Cardiac muscle cell (in vitro differentiated cells and primary cell): Measurements from ENCODE around the gene DLGAP1. TPM values are rescaled to one million over a fixed set of nuclear protein-coding genes. Genes with fewer than 3 reads are reported as not detected.

Source experiments
- DNase-seq, 2 donors: peaks; one replicate each; pipeline versions ENCODE4 v3.0.0 to v3.0.0-alpha.2; 2010 to 2017; ENCODE audit warnings: low read depth in 1 of 2, low spot score in 1 of 2
- H3K27ac ChIP-seq: fragments of 200-600 bp; sonication (generic); 2 replicates; pipeline ENCODE4 v1.5.1; 2016
- H3K27me3 ChIP-seq: fragments of 200-600 bp; sonication (generic); 2 replicates; pipeline ENCODE4 v1.6.0; 2016; ENCODE audit warnings: control low read depth
- H3K36me3 ChIP-seq: fragments of 200-600 bp; sonication (generic); 2 replicates; pipeline ENCODE4 v1.5.1; 2016; ENCODE audit warnings: control low read depth
- H3K4me1 ChIP-seq: fragments of 200-600 bp; sonication (generic); 2 replicates; pipeline ENCODE4 v1.8.1; 2017; ENCODE audit warnings: low read depth, mild to moderate bottlenecking, mixed run types
- H3K4me3 ChIP-seq: fragments of 200-600 bp; sonication (generic); 2 replicates; pipeline ENCODE4 v1.5.1; 2016; ENCODE audit warnings: mild to moderate bottlenecking
- H3K9me3 ChIP-seq: fragments of 200-600 bp; sonication (generic); 2 replicates; pipeline ENCODE4 v1.5.1; 2017; ENCODE audit warnings: low read depth, mild to moderate bottlenecking, control low read depth
- CTCF ChIP-seq: IDR thresholded peaks from 2 replicates; pipeline ENCODE4 v1.5.1; 2012; ENCODE audit warnings: low read depth, mild to moderate bottlenecking, low read length
- polyA plus RNA-seq: library from polyadenylated mRNA; unstranded; fragments of >200 nt; fragmentation: Nextera tagmentation; extraction: Ambion mirVana; gene quantifications from 2 replicates; pipeline ENCODE4 v1.2.1, GENCODE V29; 2016
- total RNA-seq: library from RNA; depleted of rRNA; stranded (reverse); fragments of >200 nt; gene quantifications from 2 replicates; pipeline ENCODE4 v1.2.3, GENCODE V29; 2016

DLGAP1 gene
- total and polyA plus RNA-seq, 2 experiments from 2014 or later, result 2.5 to 7.9 TPM

GRCh38 chr18:3529601-3530000 is 925.5 kb downstream of the DLGAP1 start:
- peak in 1 of 2 donors; percentile 42 for DNase-seq
- TF ChIP-seq CTCF, result no peak
- H3K4me1 ChIP-seq, result peaks cover 17% of the 10 kb centered on the region
- no peaks in the 10 kb centered on the region for H3K9me3 ChIP-seq
- no peaks in the 10 kb centered on the region for H3K27me3 ChIP-seq
- no peak overlapping the region for H3K4me3 ChIP-seq
- H3K36me3 ChIP-seq, result no peaks in the 10 kb centered on the region
- no peak overlapping the region for H3K27ac ChIP-seq

- H3K4me1 ChIP-seq, result peaks cover 17% of the 10 kb centered on the region
- no peaks in the 10 kb centered on the region for H3K27me3 ChIP-seq
- H3K9me3 ChIP-seq, result no peaks in the 10 kb centered on the region
- DNase-seq, result no peak
- no peak overlapping the region for H3K4me3 ChIP-seq
- no peak overlapping the region for H3K27ac ChIP-seq
- H3K36me3 ChIP-seq, result no peaks in the 10 kb centered on the region
- TF ChIP-seq CTCF, result no peak
These were observed 926.0 kb downstream of the DLGAP1 start for GRCh38 chr18:3529077-3529476.

DNA sequence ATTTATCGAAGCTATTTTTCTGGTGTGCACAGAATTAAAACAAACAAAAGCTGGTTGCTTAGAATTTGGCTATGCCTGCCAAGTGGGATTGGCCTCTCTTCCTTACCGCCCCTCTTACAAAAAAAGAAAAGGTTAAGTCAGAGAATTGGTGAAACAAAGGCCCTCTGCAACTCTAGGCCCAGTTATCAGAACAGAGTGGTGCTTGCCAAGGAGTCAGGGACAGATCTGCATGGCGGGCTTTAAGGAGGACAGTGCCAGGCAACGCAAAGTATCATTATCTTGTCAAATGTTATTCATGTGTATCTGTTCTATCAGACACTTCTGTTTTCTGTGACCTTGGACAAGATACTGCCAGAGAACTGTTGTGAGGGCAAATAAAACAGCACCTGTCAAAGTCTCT is 926.9 kb downstream of the DLGAP1 start:
- Histone ChIP-seq H3K27ac (no peak overlapping the region), H3K36me3 (no peaks in the 10 kb centered on the region), H3K4me3 (no peak overlapping the region), H3K4me1 (peaks cover 17% of the 10 kb centered on the region), H3K27me3 (no peaks in the 10 kb centered on the region), H3K9me3 (no peaks in the 10 kb centered on the region)
- TF ChIP-seq CTCF, result no peak
- no peak for DNase-seq

GRCh38 chr18:3526421-3527354 is 928.4 kb downstream of the DLGAP1 start:
- no peak overlapping the region for H3K4me3 ChIP-seq
- no peak for TF ChIP-seq CTCF
- peaks cover 17% of the 10 kb centered on the region for H3K4me1 ChIP-seq
- peak overlapping the region; percentile 65 for H3K27ac ChIP-seq
- peak; percentile 52 to 79 for DNase-seq
- H3K36me3 ChIP-seq, result no peaks in the 10 kb centered on the region
- no peaks in the 10 kb centered on the region for H3K9me3 ChIP-seq
- H3K27me3 ChIP-seq, result no peaks in the 10 kb centered on the region

DNA sequence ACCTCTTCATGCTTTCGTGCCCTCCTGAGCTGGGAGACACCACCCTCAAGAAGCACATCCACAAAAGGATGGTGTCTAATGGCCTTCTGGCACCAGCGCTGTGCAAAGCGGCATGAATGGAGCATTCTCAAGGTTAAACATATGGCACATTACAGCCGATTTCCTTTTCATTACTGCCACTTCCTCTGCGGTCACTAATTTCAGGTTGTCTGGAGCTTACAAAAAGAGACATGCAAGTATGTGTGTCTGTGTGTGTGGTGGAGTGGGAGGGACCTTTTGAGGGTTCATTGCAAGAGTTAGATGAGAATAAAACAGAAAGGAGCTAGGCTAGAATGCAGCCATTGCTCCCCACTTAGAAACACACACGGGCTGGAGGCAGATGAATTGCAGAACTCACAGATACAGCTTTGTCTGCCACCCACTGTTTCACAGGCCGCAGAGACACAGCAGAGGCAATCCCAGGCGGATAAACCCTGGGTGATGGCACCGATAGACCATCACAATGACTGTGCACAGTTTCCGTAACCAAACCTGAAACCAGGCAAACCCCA is 929.2 kb downstream of the DLGAP1 start:
- Histone ChIP-seq H3K36me3 (no peaks in the 10 kb centered on the region), H3K4me3 (no peak overlapping the region), H3K4me1 (peaks cover 17% of the 10 kb centered on the region), H3K27me3 (no peaks in the 10 kb centered on the region), H3K27ac (peak overlapping the region; percentile 65), H3K9me3 (no peaks in the 10 kb centered on the region)
- no peak for TF ChIP-seq CTCF
- DNase-seq, result peak in 1 of 2 donors; percentile 36
